ENCODE data around the gene CBARP. TPM values are rescaled to one million over a fixed set of nuclear protein-coding genes. Genes with fewer than 3 reads are reported as not detected.

CBARP gene
- total and polyA plus RNA-seq, 9 of the 15 experiments (the other 6 are each of a cell fraction or from before 2014, with no cell fraction given), result 0.03 to 8.9 (median 1.2) TPM; not detected in 1

- TF ChIP-seq ARID3B (CRISPR knock-in tag; IDR thresholded peaks at IDR 0.05; ENCODE audit: borderline replicate concordance), result no peak
- no peak for TF ChIP-seq ZNF3 (CRISPR knock-in tag; IDR thresholded peaks at IDR 0.05)
- peak; percentile 70; the same call in 1 of the 2 replicates for TF ChIP-seq CXXC5 (CRISPR knock-in tag; IDR thresholded peaks at IDR 0.05)
- no peak for TF ChIP-seq MAFG (tag; conservative IDR thresholded peaks at IDR 0.05)
- no peak for TF ChIP-seq CEBPZ (IDR thresholded peaks at IDR 0.05; ENCODE audit: borderline replicate concordance, low read depth, low read length)
- 0 out of 2 replicates have a peak, but pooled peaks have one; percentile 59 for TF ChIP-seq PREB (CRISPR knock-in tag; IDR thresholded peaks at IDR 0.05)
- no peak for TF ChIP-seq SAFB2 (IDR thresholded peaks at IDR 0.05; ENCODE audit: borderline replicate concordance, low read depth, low read length, severe bottlenecking)
- no peak for TF ChIP-seq SFPQ (IDR thresholded peaks at IDR 0.05; ENCODE audit: low read depth, low read length)
- TF ChIP-seq CTBP1 (IDR thresholded peaks at IDR 0.05; ENCODE audit: borderline replicate concordance), result peak; percentile 6; the same call in 1 of the 2 replicates
- no peak for TF ChIP-seq TRIM28 (IDR thresholded peaks at IDR 0.05)
- peak; percentile 51; the same call in 1 of the 2 replicates for TF ChIP-seq GABPB1 (CRISPR knock-in tag; IDR thresholded peaks at IDR 0.05)
- 0 out of 4 replicates have a peak, but pooled peaks of 1 of the 2 experiments have one; percentile 9 for TF ChIP-seq RCOR1 (IDR thresholded peaks at IDR 0.05; ENCODE audit: borderline replicate concordance in 1 of 2, low read depth in 2 of 2, low read length in 2 of 2)
- no peak for TF ChIP-seq ZBTB34 (CRISPR knock-in tag; IDR thresholded peaks at IDR 0.05)
- no peak for TF ChIP-seq FOXO4 (CRISPR knock-in tag; IDR thresholded peaks at IDR 0.05)
- TF ChIP-seq ZZZ3 (IDR thresholded peaks at IDR 0.05), result no peak
These were observed 11.6 kb upstream of the CBARP start (continued) for GRCh38 chr19:1249298-1249989.

Data from K562 (cell line).